Activated T-cell treated with anti-CD3 and anti-CD28 coated beads, Interleukin-2, amount 50 U/mL, for 4 hours (primary cell): ENCODE data around the gene NELFB. TPM values are rescaled to one million over a fixed set of nuclear protein-coding genes. Genes with fewer than 3 reads are reported as not detected.

Source experiments
- ATAC-seq, 2 donors: fragments of 200-7000 bp; cut with Tn5 transposase; one replicate each; pipeline ENCODE4 v1.10.0; 2021
- DNase-seq: peaks from one replicate; pipeline ENCODE4 v3.0.0-alpha.2; 2020
- H3K27me3 Mint-ChIP-seq: one replicate; pipeline ENCODE4 v1.8.0; 2021; ENCODE audit warnings: low read depth, mixed read lengths
- H3K36me3 Mint-ChIP-seq: one replicate; pipeline ENCODE4 v1.8.0; 2022; ENCODE audit warnings: mixed read lengths; ENCODE audit not compliant: insufficient read depth
- H3K4me1 Mint-ChIP-seq: one replicate; pipeline ENCODE4 v1.8.0; 2021; ENCODE audit warnings: low read depth, mixed read lengths
- H3K4me3 Mint-ChIP-seq: one replicate; pipeline ENCODE4 v1.8.0; 2021; ENCODE audit warnings: mild to moderate bottlenecking, moderate library complexity, mixed read lengths
- H3K9me3 Mint-ChIP-seq: one replicate; pipeline ENCODE4 v1.8.0; 2021; ENCODE audit warnings: mixed read lengths
- total RNA-seq, 3 donors: library from RNA; stranded (reverse); gene quantifications; one replicate each; pipeline ENCODE4 v1.2.1, GENCODE V29; 2021

Gene NELFB
- total RNA-seq, 3 donors from 2014 or later, result 72.0 to 81.1 (median 73.5) TPM

DNA sequence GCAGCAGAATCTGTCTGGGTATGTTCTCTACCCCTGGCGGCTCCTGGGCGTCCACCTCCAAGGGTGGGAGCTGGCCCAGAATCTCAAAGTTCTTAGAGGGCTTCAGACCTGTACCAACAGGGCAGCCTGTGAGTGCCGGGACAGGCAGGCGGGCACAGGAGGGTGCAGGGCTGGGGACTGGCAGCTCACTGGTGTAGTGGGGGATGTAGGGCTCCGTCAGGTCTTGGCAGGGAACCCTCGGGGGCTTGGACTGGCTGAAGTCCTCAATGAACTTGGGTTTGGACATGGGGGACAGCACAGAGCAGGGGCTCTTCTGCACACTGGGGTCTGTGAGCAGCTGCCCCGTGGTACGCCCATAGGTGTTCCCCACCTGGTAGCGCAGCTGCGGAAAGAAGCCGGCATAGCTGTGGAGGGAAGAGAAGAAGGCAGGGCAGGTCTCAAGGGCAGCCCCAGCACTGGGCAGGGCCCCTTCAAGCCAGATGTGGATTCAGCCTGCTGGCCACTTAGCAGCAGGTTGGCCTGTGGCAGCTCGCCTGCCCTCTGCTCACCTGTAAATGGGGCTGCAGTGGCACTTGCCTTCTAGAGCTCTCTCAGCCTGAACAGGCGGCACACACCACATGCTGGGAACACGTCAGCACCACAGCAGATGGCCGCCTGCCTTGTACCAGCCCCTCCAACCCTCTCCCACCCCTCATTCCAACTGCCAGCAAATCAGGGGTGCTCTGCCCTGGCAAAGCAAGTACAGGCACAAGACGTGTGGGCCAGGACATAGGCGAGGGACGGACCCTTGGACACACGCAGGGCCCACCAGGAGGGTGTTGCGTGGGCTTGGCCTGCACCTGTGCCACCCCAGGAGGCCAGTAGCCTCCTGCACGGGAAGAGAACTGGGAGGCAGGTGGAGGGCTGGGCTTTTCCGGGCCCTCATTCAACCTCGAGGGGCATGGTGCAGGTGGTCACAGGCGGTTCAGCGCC lies 9.4 kb upstream of the NELFB start:
- Mint-ChIP-seq H3K4me3 (no peak overlapping the region), H3K36me3 (peaks cover 12% of the 10 kb centered on the region), H3K9me3 (no peaks in the 10 kb centered on the region), H3K27me3 (no peaks in the 10 kb centered on the region), H3K4me1 (peaks cover 15% of the 10 kb centered on the region)
- no peak for ATAC-seq
- no peak for DNase-seq

DNA sequence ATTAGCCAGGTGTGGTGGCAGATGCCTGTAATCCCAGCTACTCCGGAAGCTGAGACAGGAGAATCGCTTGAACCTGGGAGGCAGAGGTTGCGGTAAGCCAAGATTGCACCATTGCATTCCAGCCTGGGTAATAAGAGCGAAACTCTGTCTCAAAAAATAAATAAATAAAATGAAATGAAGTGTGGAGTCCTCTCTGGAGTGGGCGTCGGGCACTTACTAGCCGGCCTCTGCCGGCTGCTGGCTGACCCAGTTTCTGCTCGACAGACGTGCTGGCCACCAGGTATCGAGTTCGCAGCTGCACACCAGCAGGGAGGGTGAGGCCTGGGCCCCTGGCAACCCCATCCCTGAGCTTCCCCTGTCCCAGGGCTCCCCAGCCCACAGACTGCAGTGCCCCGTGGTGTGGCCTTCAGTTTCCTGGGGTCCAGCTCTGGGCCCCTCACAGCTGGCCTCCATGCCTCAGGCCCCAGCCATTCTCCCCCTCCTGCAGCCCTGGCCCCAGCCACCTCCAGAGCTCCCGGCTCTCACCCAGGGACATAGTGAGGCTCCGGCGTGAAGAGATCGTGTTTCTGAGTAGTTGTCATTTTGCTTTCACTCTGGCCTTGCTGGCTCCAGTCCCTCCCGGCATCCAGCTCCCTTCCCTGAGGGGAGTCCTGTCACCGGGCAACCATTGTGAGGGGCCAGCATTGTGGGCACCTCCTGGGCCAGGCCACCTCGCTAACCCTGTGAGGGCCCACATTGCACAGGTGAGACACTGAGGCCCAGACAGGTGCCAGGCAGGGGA lies 7.8 kb upstream of the NELFB start:
- Mint-ChIP-seq H3K4me1 (peaks cover 12% of the 10 kb centered on the region), H3K9me3 (no peaks in the 10 kb centered on the region), H3K27me3 (no peaks in the 10 kb centered on the region), H3K4me3 (no peak overlapping the region), H3K36me3 (peaks cover 11% of the 10 kb centered on the region)
- DNase-seq, result no peak
- ATAC-seq, result no peak

DNA sequence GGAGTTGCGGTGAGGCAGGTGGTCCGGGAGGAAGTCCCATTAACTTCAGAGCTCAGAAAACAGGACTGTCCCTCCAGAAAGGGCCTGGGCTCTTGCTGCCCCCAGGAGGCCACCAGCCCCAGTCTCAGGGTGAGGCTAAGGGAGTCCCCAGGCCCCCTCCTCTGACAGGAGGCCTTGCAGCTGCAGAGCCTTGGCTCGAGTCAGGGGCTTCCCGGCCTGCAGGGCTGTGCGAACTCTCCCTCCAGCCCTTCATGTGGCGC lies 7.3 kb upstream of the NELFB start:
- no peak for ATAC-seq
- H3K27me3 Mint-ChIP-seq, result no peaks in the 10 kb centered on the region
- H3K36me3 Mint-ChIP-seq, result peaks cover 5% of the 10 kb centered on the region
- H3K9me3 Mint-ChIP-seq, result no peaks in the 10 kb centered on the region
- H3K4me1 Mint-ChIP-seq, result peaks cover 7% of the 10 kb centered on the region
- DNase-seq, result no peak
- H3K4me3 Mint-ChIP-seq, result no peak overlapping the region

- ATAC-seq, result no peak
- Mint-ChIP-seq H3K4me1 (peaks cover 5% of the 10 kb centered on the region), H3K9me3 (no peaks in the 10 kb centered on the region), H3K27me3 (no peaks in the 10 kb centered on the region), H3K4me3 (no peak overlapping the region), H3K36me3 (no peaks in the 10 kb centered on the region)
- no peak for DNase-seq
These were observed 4.6 kb upstream of the NELFB start for GRCh38 chr9:137250329-137251193.

DNA sequence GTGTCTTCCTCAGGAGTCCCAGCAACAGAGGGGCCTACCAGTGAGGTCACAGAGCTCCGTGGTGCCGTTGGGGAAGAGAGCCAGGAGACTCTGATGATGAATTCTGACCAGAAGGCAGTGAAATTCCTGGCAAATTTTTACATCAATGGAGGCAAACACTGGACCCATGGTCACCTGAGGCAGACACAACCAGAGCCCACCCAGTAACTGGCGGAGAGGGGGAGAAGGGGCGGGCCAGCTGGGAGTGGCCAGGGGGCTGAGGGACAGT lies 4.0 kb upstream of the NELFB start, which contains the start of gene STPG3:
TSS of gene STPG3 (plus strand) at position 93 of the 268 bp plus-strand sequence. CDS start at position 94, 1 bp downstream.
- Mint-ChIP-seq H3K27me3 (no peaks in the 10 kb centered on the region), H3K4me1 (peaks cover 6% of the 10 kb centered on the region), H3K9me3 (no peaks in the 10 kb centered on the region), H3K36me3 (no peaks in the 10 kb centered on the region), H3K4me3 (no peak within 1 kb of the TSS)
- DNase-seq, result no peak
- no peak for ATAC-seq

GRCh38 chr9:137251490-137252268 lies 3.4 kb upstream of the NELFB start:
- peaks cover 12% of the 10 kb centered on the region for H3K4me1 Mint-ChIP-seq
- H3K36me3 Mint-ChIP-seq, result no peaks in the 10 kb centered on the region
- no peak overlapping the region for H3K4me3 Mint-ChIP-seq
- ATAC-seq, result no peak
- no peaks in the 10 kb centered on the region for H3K9me3 Mint-ChIP-seq
- no peak for DNase-seq
- H3K27me3 Mint-ChIP-seq, result no peaks in the 10 kb centered on the region

DNA sequence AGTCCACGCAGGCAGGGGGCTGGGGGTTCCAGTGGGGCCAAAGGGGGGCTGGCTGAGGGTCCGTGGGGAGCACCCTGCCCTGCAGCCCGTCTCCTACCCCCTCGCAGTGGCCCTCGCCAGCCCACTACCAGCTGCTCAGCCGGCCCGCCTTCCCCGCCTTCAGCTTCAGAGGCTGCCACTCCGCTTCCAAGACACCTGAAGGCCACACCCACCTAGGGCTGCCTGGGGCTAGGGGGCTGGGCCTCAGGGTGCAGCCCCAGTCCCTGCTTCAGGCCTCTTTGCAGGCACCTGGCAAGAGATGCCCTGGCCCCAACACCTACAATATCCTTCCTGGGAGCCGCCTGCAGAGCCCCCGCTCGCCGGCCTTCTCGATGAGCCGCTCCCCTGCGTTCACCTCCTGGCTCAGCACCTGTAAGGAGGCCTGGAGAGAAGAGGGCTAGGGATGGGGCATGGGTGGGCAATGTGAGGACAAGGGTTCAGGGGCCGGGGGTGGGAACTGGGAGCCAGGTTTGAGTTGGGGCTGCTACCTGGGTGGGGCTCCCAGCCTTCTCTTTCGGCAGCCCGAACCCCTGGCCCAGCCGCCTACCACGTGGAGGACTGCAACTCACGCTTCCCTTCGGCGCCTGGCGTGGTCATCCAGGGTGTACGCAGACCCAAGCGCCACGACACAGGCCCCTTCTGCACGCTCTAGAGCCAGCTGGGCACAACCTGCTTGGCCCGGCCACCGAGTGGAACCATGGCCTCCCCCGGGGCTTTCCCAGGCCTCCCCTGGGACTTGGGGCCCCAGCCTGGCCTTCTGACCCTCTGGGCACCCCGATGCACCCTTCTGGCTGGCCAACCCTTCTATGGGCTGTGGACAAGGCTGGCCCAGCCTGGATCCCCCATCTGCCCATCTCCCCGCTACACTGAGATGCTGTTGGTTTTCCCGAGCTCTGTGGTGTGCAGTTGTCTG lies 2.3 kb upstream of the NELFB start:
- ATAC-seq (no peak), DNase-seq (no peak)
- H3K9me3 Mint-ChIP-seq, result no peaks in the 10 kb centered on the region
- no peaks in the 10 kb centered on the region for H3K36me3 Mint-ChIP-seq
- peaks cover 12% of the 10 kb centered on the region for H3K4me1 Mint-ChIP-seq
- no peaks in the 10 kb centered on the region for H3K27me3 Mint-ChIP-seq
- H3K4me3 Mint-ChIP-seq, result no peak overlapping the region

GRCh38 chr9:137253717-137254623 lies 1.2 kb upstream of the NELFB start:
- no peaks in the 10 kb centered on the region for H3K9me3 Mint-ChIP-seq
- peaks cover 12% of the 10 kb centered on the region for H3K4me1 Mint-ChIP-seq
- no peaks in the 10 kb centered on the region for H3K36me3 Mint-ChIP-seq
- DNase-seq, result no peak
- H3K27me3 Mint-ChIP-seq, result no peaks in the 10 kb centered on the region
- H3K4me3 Mint-ChIP-seq, result peak overlapping the region; percentile 84
- ATAC-seq, result no peak

DNA sequence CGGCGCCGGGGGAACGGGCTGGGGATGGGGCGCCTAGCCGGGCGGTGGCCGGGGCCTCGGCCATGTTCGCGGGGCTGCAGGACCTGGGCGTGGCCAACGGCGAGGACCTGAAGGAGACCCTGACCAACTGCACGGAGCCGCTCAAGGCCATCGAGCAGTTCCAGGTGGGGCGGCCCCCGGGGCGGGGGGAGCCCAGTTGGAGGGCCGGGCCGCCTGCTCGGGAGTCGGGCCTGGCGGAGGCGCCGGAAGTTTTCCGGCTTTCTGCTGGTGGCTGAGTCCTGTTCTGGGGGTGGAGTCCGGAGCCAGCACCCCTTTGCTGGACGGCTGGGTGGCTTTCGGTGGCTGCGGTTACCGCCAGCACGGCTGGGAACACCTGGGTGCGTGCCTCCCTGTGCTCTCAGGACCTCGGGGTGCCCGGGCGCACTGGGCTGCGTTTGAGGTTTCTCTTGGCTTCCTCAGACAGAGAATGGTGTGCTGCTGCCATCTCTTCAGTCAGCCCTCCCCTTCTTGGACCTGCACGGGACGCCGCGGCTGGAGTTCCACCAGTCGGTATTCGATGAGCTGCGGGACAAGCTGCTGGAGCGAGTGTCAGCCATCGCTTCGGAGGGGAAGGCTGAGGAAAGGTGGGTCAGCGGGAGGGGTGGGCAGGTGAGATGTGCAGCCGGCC lies 454 bp downstream of the NELFB start:
- H3K4me3 Mint-ChIP-seq, result peak overlapping the region; percentile 89
- no peak for DNase-seq
- H3K9me3 Mint-ChIP-seq, result no peaks in the 10 kb centered on the region
- H3K4me1 Mint-ChIP-seq, result peaks cover 12% of the 10 kb centered on the region
- no peaks in the 10 kb centered on the region for H3K36me3 Mint-ChIP-seq
- H3K27me3 Mint-ChIP-seq, result no peaks in the 10 kb centered on the region
- ATAC-seq, result peak in 1 of 2 donors; percentile 49

DNA sequence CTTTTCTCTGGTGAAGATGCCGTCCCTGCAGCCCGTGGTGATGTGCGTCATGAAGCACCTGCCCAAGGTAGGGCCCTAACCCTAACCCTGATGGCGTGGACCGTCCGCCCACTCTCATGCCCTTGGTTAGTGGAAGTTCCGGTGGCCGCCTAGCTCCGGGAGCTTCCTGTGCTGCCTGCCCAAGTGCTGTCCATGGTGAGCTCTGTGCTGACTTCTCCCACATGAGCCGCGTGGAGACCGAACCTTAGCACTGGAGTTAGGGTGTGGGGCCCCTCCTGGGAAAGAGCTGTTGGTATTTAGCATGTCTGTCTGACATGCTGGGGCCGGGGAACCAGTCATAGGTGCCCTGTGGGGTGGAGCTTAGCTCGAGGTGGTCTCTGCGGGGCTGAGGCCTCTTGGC lies 1.2 kb downstream of the NELFB start:
- H3K27me3 Mint-ChIP-seq, result no peaks in the 10 kb centered on the region
- ATAC-seq (no peak), DNase-seq (no peak)
- H3K9me3 Mint-ChIP-seq, result no peaks in the 10 kb centered on the region
- peaks cover 12% of the 10 kb centered on the region for H3K4me1 Mint-ChIP-seq
- H3K4me3 Mint-ChIP-seq, result peak overlapping the region; percentile 89
- no peaks in the 10 kb centered on the region for H3K36me3 Mint-ChIP-seq

DNA sequence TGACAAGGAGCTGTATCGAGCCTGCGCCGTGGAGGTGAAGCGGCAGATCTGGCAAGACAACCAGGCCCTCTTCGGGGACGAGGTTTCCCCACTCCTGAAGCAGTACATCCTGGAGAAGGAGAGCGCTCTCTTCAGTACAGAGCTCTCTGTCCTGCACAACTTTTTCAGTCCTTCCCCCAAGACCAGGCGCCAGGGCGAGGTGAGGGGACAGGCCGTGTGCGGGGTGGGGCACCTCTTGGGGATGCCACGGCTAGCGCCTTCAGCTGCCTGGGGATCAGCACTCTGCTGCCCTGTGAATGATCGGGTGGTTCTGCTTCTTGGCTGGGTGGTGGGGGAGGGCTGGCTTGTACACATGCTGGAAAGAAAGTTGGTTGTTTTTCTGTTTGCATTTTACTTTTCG lies 1.7 kb downstream of the NELFB start:
- ATAC-seq, result no peak
- Mint-ChIP-seq H3K27me3 (no peaks in the 10 kb centered on the region), H3K4me3 (peak overlapping the region; percentile 89), H3K4me1 (peaks cover 14% of the 10 kb centered on the region), H3K9me3 (no peaks in the 10 kb centered on the region), H3K36me3 (peaks cover 4% of the 10 kb centered on the region)
- no peak for DNase-seq
